Measurements from ENCODE around the gene TEKT3.
A peak's percentile ranks its signal among the peaks of the same experiment; 100 is the strongest.

Gene TEKT3

GRCh38 chr17:15381707-15382106 lies 40.3 kb upstream of the TEKT3 start:
- no peak for TF ChIP-seq CTCF (conservative IDR thresholded peaks at IDR 0.05; ENCODE audit: control insufficient read depth, insufficient read depth, low read depth, low read length)

GRCh38 chr17:15380446-15380845 lies 39.0 kb upstream of the TEKT3 start:
- H3K4me3 ChIP-seq (ENCODE audit: control insufficient read depth, low read depth, low read length): no peak overlapping the region
- DNase-seq (ENCODE audit: low read depth): no peak
- TF ChIP-seq CTCF (conservative IDR thresholded peaks at IDR 0.05; ENCODE audit: control insufficient read depth, insufficient read depth, low read depth, low read length): no peak

More at GRCh38 chr17:15381707-15382106, 40.3 kb upstream of the TEKT3 start:
- DNase-seq (ENCODE audit: low read depth): no peak
- H3K4me3 ChIP-seq (ENCODE audit: control insufficient read depth, low read depth, low read length): no peak overlapping the region

- no peak for TF ChIP-seq CTCF (conservative IDR thresholded peaks at IDR 0.05; ENCODE audit: control insufficient read depth, insufficient read depth, low read depth, low read length)
- DNase-seq (ENCODE audit: low read depth): no peak
- H3K4me3 ChIP-seq (ENCODE audit: control insufficient read depth, low read depth, low read length): no peak overlapping the region
These were observed 38.3 kb upstream of the TEKT3 start for GRCh38 chr17:15379659-15380058.

- no peak for DNase-seq (ENCODE audit: low read depth)
- no peak for TF ChIP-seq CTCF (conservative IDR thresholded peaks at IDR 0.05; ENCODE audit: control insufficient read depth, insufficient read depth, low read depth, low read length)
- no peak overlapping the region for H3K4me3 ChIP-seq (ENCODE audit: control insufficient read depth, low read depth, low read length)
These were observed 36.8 kb upstream of the TEKT3 start for GRCh38 chr17:15378243-15378642.

- H3K4me3 ChIP-seq (ENCODE audit: control insufficient read depth, low read depth, low read length): no peak overlapping the region
- no peak for TF ChIP-seq CTCF (conservative IDR thresholded peaks at IDR 0.05; ENCODE audit: control insufficient read depth, insufficient read depth, low read depth, low read length)
- DNase-seq (ENCODE audit: low read depth): peak; percentile 12
These were observed 36.2 kb upstream of the TEKT3 start for GRCh38 chr17:15377616-15378015.

GRCh38 chr17:15377200-15377599 lies 35.8 kb upstream of the TEKT3 start:
- TF ChIP-seq CTCF (conservative IDR thresholded peaks at IDR 0.05; ENCODE audit: control insufficient read depth, insufficient read depth, low read depth, low read length): peak; percentile 36
- peak; percentile 90 for DNase-seq (ENCODE audit: low read depth)
- H3K4me3 ChIP-seq (ENCODE audit: control insufficient read depth, low read depth, low read length): no peak overlapping the region

All from fibroblast of mammary gland (primary cell).